IMR-90 (cell line): ENCODE results near the gene COLQ. TPM values are rescaled to one million over a fixed set of nuclear protein-coding genes. Genes with fewer than 3 reads are reported as not detected.

Experiments used
- ATAC-seq: fragments of 200-7000 bp; cut with Tn5 transposase; 2 replicates; pipeline ENCODE4 v1.9.1; 2020; ENCODE audit warnings: low read depth, mild to moderate bottlenecking, moderate library complexity
- BruUV-seq: library from RNA; stranded (reverse); fragments of 400-500 nt; replicated peaks from 2 replicates; lab custom pipeline; 2021; lab: Mats Ljungman, UMichigan
- CTCF ChIA-PET: fragments of 300-600 bp; formaldehyde crosslinking; extraction: SDS; loops from one replicate; lab custom pipeline; 2021; ENCODE audit warnings: antibody characterized with exemption; lab: Yijun Ruan, JAX
- POLR2A ChIA-PET: fragments of 300-600 bp; sonication (Branson Sonifier 250); formaldehyde crosslinking; loops from one replicate; lab custom pipeline; 2022; ENCODE audit warnings: antibody characterized with exemption; ENCODE audit not compliant: unreplicated experiment; lab: Charles Lee
- DNase-seq: peaks from one replicate; pipeline ENCODE4 v3.0.0; 2013
- H2AFZ ChIP-seq: replicated peaks from 2 replicates; pipeline ENCODE3; 2013; ENCODE audit warnings: low read length, mild to moderate bottlenecking; ENCODE audit not compliant: poor library complexity
- H2AK5ac ChIP-seq: 2 replicates; pipeline ENCODE4 v1.6.1; 2013; ENCODE audit warnings: low read depth, low read length, inconsistent platforms
- H2AK9ac ChIP-seq: replicated peaks from 2 replicates; pipeline ENCODE3; 2013; ENCODE audit warnings: mild to moderate bottlenecking, low read depth, low read length, moderate library complexity; ENCODE audit not compliant: poor library complexity
- H2BK120ac ChIP-seq: 2 replicates; pipeline ENCODE4 v1.6.1; 2013; ENCODE audit warnings: low read depth, low read length, inconsistent platforms
- H2BK15ac ChIP-seq: 3 replicates; pipeline ENCODE4 v1.6.1; 2013; ENCODE audit warnings: low read depth, low read length, inconsistent platforms
- H2BK20ac ChIP-seq: 2 replicates; pipeline ENCODE4 v1.6.1; 2013; ENCODE audit warnings: low read depth, mild to moderate bottlenecking, inconsistent platforms, low read length, moderate library complexity
- H2BK5ac ChIP-seq: 2 replicates; pipeline ENCODE4 v1.6.1; 2013; ENCODE audit warnings: mild to moderate bottlenecking, low read depth, low read length, inconsistent platforms; ENCODE audit not compliant: poor library complexity, severe bottlenecking
- H3K14ac ChIP-seq: replicated peaks from 2 replicates; pipeline ENCODE4 v1.6.1; 2013; ENCODE audit warnings: low read depth, low read length, inconsistent platforms
- H3K18ac ChIP-seq: 2 replicates; pipeline ENCODE4 v1.6.1; 2013; ENCODE audit warnings: low read depth, low read length, control low read depth
- H3K23ac ChIP-seq: 2 replicates; pipeline ENCODE4 v1.6.1; 2013; ENCODE audit warnings: low read depth, low read length, inconsistent platforms
- H3K27ac ChIP-seq: 2 replicates; pipeline ENCODE4 v1.5.1; 2013; ENCODE audit warnings: mild to moderate bottlenecking, control low read depth, low read length; ENCODE audit not compliant: insufficient read depth
- H3K27me3 ChIP-seq: 2 replicates; pipeline ENCODE4 v1.6.1; 2013; ENCODE audit warnings: low read length; ENCODE audit not compliant: control insufficient read depth, insufficient read depth
- H3K36me3 ChIP-seq: 2 replicates; pipeline ENCODE4 v1.6.1; 2013; ENCODE audit warnings: low read length, mixed read lengths; ENCODE audit not compliant: control insufficient read depth, insufficient read depth
- H3K4ac ChIP-seq: 2 replicates; pipeline ENCODE4 v1.6.1; 2013; ENCODE audit warnings: low read depth, low read length, inconsistent platforms
- H3K4me1 ChIP-seq: 2 replicates; pipeline ENCODE4 v1.6.1; 2013; ENCODE audit warnings: low read length, mixed read lengths; ENCODE audit not compliant: control insufficient read depth, insufficient read depth
- H3K4me2 ChIP-seq: 2 replicates; pipeline ENCODE4 v1.6.1; 2013; ENCODE audit warnings: low read depth, mild to moderate bottlenecking, control low read depth, low read length, moderate library complexity
- H3K4me3 ChIP-seq: 2 replicates; pipeline ENCODE4 v1.5.1; 2013; ENCODE audit warnings: low read depth, mild to moderate bottlenecking, control low read depth, low read length, moderate library complexity; ENCODE audit not compliant: insufficient read depth
- H3K56ac ChIP-seq: 2 replicates; pipeline ENCODE4 v1.6.1; 2013; ENCODE audit warnings: low read length, inconsistent platforms; ENCODE audit not compliant: insufficient read depth; ENCODE audit errors: extremely low read depth
- H3K79me1 ChIP-seq, 2 experiments: 2 replicates each; pipeline ENCODE4 v1.6.1; 2013; ENCODE audit warnings: low read length in 2 of 2, inconsistent platforms in 1 of 2, low read depth in 1 of 2
- H3K9ac ChIP-seq: 2 replicates; pipeline ENCODE4 v1.6.1; 2013; ENCODE audit warnings: low read depth, low read length, control low read depth
- H3K9me1 ChIP-seq: 2 replicates; pipeline ENCODE4 v1.6.1; 2013; ENCODE audit warnings: low read length, inconsistent platforms; ENCODE audit not compliant: insufficient read depth
- H3K9me3 ChIP-seq: 2 replicates; pipeline ENCODE4 v1.6.1; 2013; ENCODE audit warnings: low read length; ENCODE audit not compliant: control insufficient read depth, insufficient read depth
- H4K20me1 ChIP-seq: 2 replicates; pipeline ENCODE4 v1.6.1; 2013; ENCODE audit warnings: low read length, inconsistent platforms; ENCODE audit not compliant: insufficient read depth
- H4K5ac ChIP-seq: 2 replicates; pipeline ENCODE4 v1.6.1; 2013; ENCODE audit warnings: mild to moderate bottlenecking, low read depth, low read length, control low read depth
- H4K8ac ChIP-seq, 2 experiments: 2 replicates each; pipeline ENCODE4 v1.6.1; 2013; ENCODE audit warnings: low read depth in 2 of 2, low read length in 2 of 2, control low read depth in 1 of 2, inconsistent platforms in 1 of 2
- H4K91ac ChIP-seq: 2 replicates; pipeline ENCODE4 v1.6.1; 2013; ENCODE audit warnings: low read depth, low read length, inconsistent platforms; ENCODE audit not compliant: insufficient read depth
- BHLHE40 ChIP-seq: fragments of 150-350 bp; IDR thresholded peaks from 2 replicates; pipeline ENCODE4 v1.6.1; 2016; ENCODE audit warnings: mild to moderate bottlenecking, low read depth, low read length
- CEBPB ChIP-seq: IDR thresholded peaks from 2 replicates; pipeline ENCODE4 v1.6.1; 2012; ENCODE audit warnings: low read depth, low read length, improper control_type of control experiment
- CHD1 ChIP-seq: IDR thresholded peaks from 2 replicates; pipeline ENCODE4 v1.6.1; 2012; ENCODE audit warnings: low read depth, low read length, improper control_type of control experiment
- CTCF ChIP-seq: conservative IDR thresholded peaks from 2 replicates; pipeline ENCODE4 v1.5.1; 2012; ENCODE audit warnings: mild to moderate bottlenecking, low read depth, low read length, improper control_type of control experiment
- FOS ChIP-seq: fragments of 150-350 bp; IDR thresholded peaks from 2 replicates; pipeline ENCODE4 v1.6.1; 2016; ENCODE audit warnings: low read depth, low read length
- MAFK ChIP-seq: IDR thresholded peaks from 2 replicates; pipeline ENCODE4 v1.6.1; 2012; ENCODE audit warnings: low read depth, low read length, improper control_type of control experiment
- MAZ ChIP-seq: IDR thresholded peaks from 2 replicates; pipeline ENCODE4 v1.6.1; 2012; ENCODE audit warnings: low read depth, mild to moderate bottlenecking, low read length, improper control_type of control experiment, moderate library complexity, borderline replicate concordance
- MXI1 ChIP-seq: IDR thresholded peaks from 2 replicates; pipeline ENCODE4 v1.6.1; 2012; ENCODE audit warnings: low read depth, mild to moderate bottlenecking, low read length, moderate library complexity, borderline replicate concordance
- NFE2L2 ChIP-seq: fragments of 150-350 bp; IDR thresholded peaks from 2 replicates; pipeline ENCODE4 v1.6.1; 2016; ENCODE audit warnings: low read depth, mild to moderate bottlenecking, low read length
- POLR2A ChIP-seq: IDR thresholded peaks from 2 replicates; pipeline ENCODE4 v1.6.1; 2012; ENCODE audit warnings: mild to moderate bottlenecking, low read depth, low read length
- RAD21 ChIP-seq: IDR thresholded peaks from 2 replicates; pipeline ENCODE4 v1.6.1; 2012; ENCODE audit warnings: low read length, improper control_type of control experiment
- RCOR1 ChIP-seq: IDR thresholded peaks from 2 replicates; pipeline ENCODE4 v1.6.1; 2012; ENCODE audit warnings: mild to moderate bottlenecking, low read length, improper control_type of control experiment; ENCODE audit not compliant: insufficient replicate concordance
- RFX5 ChIP-seq: IDR thresholded peaks from 2 replicates; pipeline ENCODE4 v1.8.0; 2012; ENCODE audit warnings: low read depth, mild to moderate bottlenecking, low read length, moderate library complexity
- SMC3 ChIP-seq: fragments of 150-350 bp; IDR thresholded peaks from 2 replicates; pipeline ENCODE4 v1.6.1; 2016; ENCODE audit warnings: low read depth, mild to moderate bottlenecking, antibody characterized with exemption, low read length, moderate library complexity
- USF2 ChIP-seq: fragments of 150-350 bp; IDR thresholded peaks from 2 replicates; pipeline ENCODE4 v1.6.1; 2017; ENCODE audit warnings: mild to moderate bottlenecking, antibody characterized with exemption, low read length, low read depth
- WGBS, 2 experiments: methylation state at CpG; one replicate each; pipeline versions ENCODE4 v1.1.5 to v1.1.7; 2013; ENCODE audit warnings: missing lambda C conversion rate in 2 of 2; ENCODE audit not compliant: insufficient read length in 1 of 2; ENCODE audit errors: extremely low coverage in 2 of 2; 5-methylcytosine and 5-hydroxymethylcytosine counted together
- dilution Hi-C: fragments of 300-500 bp; cut with HindIII; formaldehyde crosslinking; loops from one replicate; pipeline ENCODE4 v1.14.3; 2018; ENCODE audit warnings: low sequenced_read_pairs; ENCODE audit not compliant: unreplicated experiment
- in situ Hi-C: fragments of 300-500 bp; cut with MboI; formaldehyde crosslinking; loops from 3 replicates; pipeline ENCODE4 v1.14.3; 2019; ENCODE audit warnings: low sequenced_read_pairs, inconsistent platforms, mixed read lengths
- intact Hi-C: fragments of 100-400 bp; cut with micrococcal nuclease; formaldehyde crosslinking; loops from 2 replicates; pipeline ENCODE4 v1.10.0; 2022
- polyA plus RNA-seq, 3 experiments: library from polyadenylated mRNA; depleted of rRNA; stranded (reverse); fragments of >200 nt; gene quantifications; 2 replicates each; pipeline ENCODE4 v1.2.3, GENCODE V29; 2012; ENCODE audit warnings: low replicate concordance in 1 of 3
- total RNA-seq: library from RNA; depleted of rRNA; stranded (reverse); fragments of >200 nt; gene quantifications from 2 replicates; pipeline ENCODE4 v1.2.3, GENCODE V29; 2012
- TF ChIP-seq, protein P1 (sequence below): fragments of 150-350 bp; IDR thresholded peaks from 2 replicates; pipeline ENCODE4 v1.6.1; 2016; ENCODE audit warnings: low read depth, mild to moderate bottlenecking, low read length, moderate library complexity, borderline replicate concordance

The COLQ gene
- total and polyA plus RNA-seq, 2 of the 4 experiments (the other 2 are of a cell fraction), result 0.18 to 0.65 TPM

DNA sequence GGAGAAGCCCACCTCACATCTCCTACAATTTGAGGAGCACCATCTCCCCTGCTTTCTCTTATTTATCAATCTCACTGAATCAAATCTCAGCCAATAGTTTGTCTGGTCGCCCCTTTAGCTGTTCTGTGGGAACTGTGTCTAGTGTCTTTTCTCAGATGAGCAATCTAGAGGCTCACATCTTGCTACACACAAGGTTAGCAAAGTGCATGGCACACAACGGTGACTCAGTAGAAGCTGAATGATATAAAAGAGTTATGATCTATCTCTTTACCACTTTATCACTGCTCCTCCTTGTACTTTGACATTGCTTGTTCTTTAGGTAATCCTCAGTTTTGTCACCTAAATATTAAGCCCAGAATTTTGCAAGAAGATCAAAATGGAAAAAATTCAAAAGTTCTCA is 16.8 kb upstream of the COLQ start:
- no peak overlapping the region for H2BK120ac ChIP-seq
- WGBS, 2 experiments, result no CpG with 5 or more reads among the region's 2 CpGs

More for the DNA sequence above, 16.8 kb upstream of the COLQ start:
- intact Hi-C loops, result no loop called here
- CTCF ChIA-PET, result no interaction called here
- POLR2A ChIA-PET, result no interaction called here
- Histone ChIP-seq H3K9me3 (no peaks in the 10 kb centered on the region), H3K4ac (no peak overlapping the region), H3K27me3 (no peaks in the 10 kb centered on the region), H4K91ac (no peak overlapping the region), H3K4me3 (no peak overlapping the region), H2BK15ac (no peak overlapping the region), H3K27ac (no peak overlapping the region), H3K56ac (no peak overlapping the region), H2AFZ (no peak overlapping the region), H3K23ac (no peak overlapping the region), H3K4me1 (no peaks in the 10 kb centered on the region), H2AK9ac (no peak overlapping the region), H2BK5ac (no peak overlapping the region), H3K9ac (no peak overlapping the region), H3K14ac (no peak overlapping the region), H2BK20ac (no peak overlapping the region), H4K20me1 (no peaks in the 10 kb centered on the region), H4K8ac (no peak overlapping the region), H3K18ac (no peak overlapping the region), H3K36me3 (no peaks in the 10 kb centered on the region), H3K4me2 (no peak overlapping the region), H2AK5ac (no peak overlapping the region), H3K9me1 (no peaks in the 10 kb centered on the region), H4K5ac (no peak overlapping the region), H3K79me1 (no peaks in the 10 kb centered on the region)
- in situ Hi-C loops, result no loop called here
- dilution Hi-C loops, result no loop called here
- DNase-seq, result peak; percentile 9
- ATAC-seq, result no peak
- TF ChIP-seq, protein P1, sequence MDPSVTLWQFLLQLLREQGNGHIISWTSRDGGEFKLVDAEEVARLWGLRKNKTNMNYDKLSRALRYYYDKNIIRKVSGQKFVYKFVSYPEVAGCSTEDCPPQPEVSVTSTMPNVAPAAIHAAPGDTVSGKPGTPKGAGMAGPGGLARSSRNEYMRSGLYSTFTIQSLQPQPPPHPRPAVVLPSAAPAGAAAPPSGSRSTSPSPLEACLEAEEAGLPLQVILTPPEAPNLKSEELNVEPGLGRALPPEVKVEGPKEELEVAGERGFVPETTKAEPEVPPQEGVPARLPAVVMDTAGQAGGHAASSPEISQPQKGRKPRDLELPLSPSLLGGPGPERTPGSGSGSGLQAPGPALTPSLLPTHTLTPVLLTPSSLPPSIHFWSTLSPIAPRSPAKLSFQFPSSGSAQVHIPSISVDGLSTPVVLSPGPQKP, result no peak
- TF ChIP-seq RAD21 (no peak), RFX5 (no peak), CHD1 (no peak), CTCF (no peak), BHLHE40 (no peak), MAFK (no peak), USF2 (no peak), MXI1 (no peak), NFE2L2 (no peak), CEBPB (no peak), RCOR1 (no peak), POLR2A (no peak), SMC3 (no peak), FOS (no peak), MAZ (no peak)
- no TSS peak for BruUV-seq
